Measurements from ENCODE around the gene ILKAP.

Gene ILKAP

GRCh38 chr2:238130696-238131628 is 72.5 kb downstream of the ILKAP start:
- Histone ChIP-seq H3K4me3 (ENCODE audit: low read length) (no peak overlapping the region), H3K4me2 (ENCODE audit: low read depth, low read length) (no peak overlapping the region), H3K4me1 (ENCODE audit: low read length) (no peaks in the 10 kb centered on the region), H3K9ac (ENCODE audit: low read length) (no peak overlapping the region), H4K20me1 (ENCODE audit: insufficient read depth, low read length) (no peaks in the 10 kb centered on the region), H3F3A (ENCODE audit: insufficient read depth, low read length) (no peaks in the 10 kb centered on the region), H3K9me2 (replicated peaks; ENCODE audit: insufficient read depth, low read length) (no peaks in the 10 kb centered on the region), H3K27ac (ENCODE audit: low read length) (no peak overlapping the region), H2AFZ (ENCODE audit: low read length) (no peak overlapping the region), H3K9me3 (replicated peaks; ENCODE audit: insufficient read depth, low read length) (no peaks in the 10 kb centered on the region), H3K36me3 (replicated peaks; ENCODE audit: insufficient read depth, low read length) (no peaks in the 10 kb centered on the region), H3K79me2 (ENCODE audit: low read length) (no peaks in the 10 kb centered on the region), H3K27me3 (replicated peaks; ENCODE audit: insufficient read depth, low read length) (no peaks in the 10 kb centered on the region; the same call in 1 of the 2 replicates)
- DNase-seq, result no peak
- TF ChIP-seq EZH2phosphoT487 (IDR thresholded peaks at IDR 0.05; ENCODE audit: low read length) (no peak), EZH2 (optimal IDR thresholded peaks at IDR 0.05; ENCODE audit: low read depth, low read length) (no peak)

- no peaks in the 10 kb centered on the region for H3K79me2 ChIP-seq (ENCODE audit: low read length)
- H3F3A ChIP-seq (ENCODE audit: insufficient read depth, low read length), result no peaks in the 10 kb centered on the region
- no peaks in the 10 kb centered on the region for H3K36me3 ChIP-seq (replicated peaks; ENCODE audit: insufficient read depth, low read length)
- no peak for TF ChIP-seq EZH2 (optimal IDR thresholded peaks at IDR 0.05; ENCODE audit: low read depth, low read length)
- TF ChIP-seq EZH2phosphoT487 (IDR thresholded peaks at IDR 0.05; ENCODE audit: low read length), result no peak
- no peak for TF ChIP-seq CTCF (IDR thresholded peaks at IDR 0.05; ENCODE audit: low read length)
- no peak overlapping the region for H3K4me3 ChIP-seq (ENCODE audit: low read length)
- DNase-seq, result no peak
- H4K20me1 ChIP-seq (ENCODE audit: insufficient read depth, low read length), result no peaks in the 10 kb centered on the region
- H3K9ac ChIP-seq (ENCODE audit: low read length), result no peak overlapping the region
- H3K27ac ChIP-seq (ENCODE audit: low read length), result no peak overlapping the region
- H3K27me3 ChIP-seq (replicated peaks; ENCODE audit: insufficient read depth, low read length), result no peaks in the 10 kb centered on the region
- H3K4me1 ChIP-seq (ENCODE audit: low read length), result no peaks in the 10 kb centered on the region
- no peak overlapping the region for H3K4me2 ChIP-seq (ENCODE audit: low read depth, low read length)
- no peaks in the 10 kb centered on the region for H3K9me3 ChIP-seq (replicated peaks; ENCODE audit: insufficient read depth, low read length)
- no peak overlapping the region for H2AFZ ChIP-seq (ENCODE audit: low read length)
- no peaks in the 10 kb centered on the region for H3K9me2 ChIP-seq (replicated peaks; ENCODE audit: insufficient read depth, low read length)
These were observed 73.3 kb downstream of the ILKAP start for GRCh38 chr2:238130111-238130695.

- H3F3A ChIP-seq (ENCODE audit: insufficient read depth, low read length), result no peaks in the 10 kb centered on the region
- no peaks in the 10 kb centered on the region for H3K4me1 ChIP-seq (ENCODE audit: low read length)
- H3K27ac ChIP-seq (ENCODE audit: low read length), result no peak overlapping the region
- H3K79me2 ChIP-seq (ENCODE audit: low read length), result no peaks in the 10 kb centered on the region
- H3K9ac ChIP-seq (ENCODE audit: low read length), result no peak overlapping the region
- no peaks in the 10 kb centered on the region for H4K20me1 ChIP-seq (ENCODE audit: insufficient read depth, low read length)
- H3K4me3 ChIP-seq (ENCODE audit: low read length), result no peak overlapping the region
- no peaks in the 10 kb centered on the region for H3K36me3 ChIP-seq (replicated peaks; ENCODE audit: insufficient read depth, low read length)
- no peak for TF ChIP-seq EZH2phosphoT487 (IDR thresholded peaks at IDR 0.05; ENCODE audit: low read length)
- no peak for TF ChIP-seq CTCF (IDR thresholded peaks at IDR 0.05; ENCODE audit: low read length)
- no peak for TF ChIP-seq EZH2 (optimal IDR thresholded peaks at IDR 0.05; ENCODE audit: low read depth, low read length)
- H3K9me2 ChIP-seq (replicated peaks; ENCODE audit: insufficient read depth, low read length), result no peaks in the 10 kb centered on the region
- no peak for DNase-seq
- H3K9me3 ChIP-seq (replicated peaks; ENCODE audit: insufficient read depth, low read length), result no peaks in the 10 kb centered on the region
- no peak overlapping the region for H2AFZ ChIP-seq (ENCODE audit: low read length)
- no peaks in the 10 kb centered on the region for H3K27me3 ChIP-seq (replicated peaks; ENCODE audit: insufficient read depth, low read length)
- no peak overlapping the region for H3K4me2 ChIP-seq (ENCODE audit: low read depth, low read length)
These were observed 74.1 kb downstream of the ILKAP start for GRCh38 chr2:238129166-238130010.

Measured in MM.1S (cell line).